Neural cell (in vitro differentiated cells): ENCODE data around the gene MACIR.

Source experiments
- CTCF ChIP-seq: fragments of 450-650 bp; IDR thresholded peaks from 2 replicates; pipeline ENCODE4 v1.5.1; 2014; ENCODE audit warnings: antibody characterized with exemption, mild to moderate bottlenecking, moderate library complexity; ENCODE audit not compliant: poor library complexity, severe bottlenecking
- EP300 ChIP-seq: fragments of 450-650 bp; conservative IDR thresholded peaks from 2 replicates; pipeline ENCODE4 v1.6.1; 2014; ENCODE audit warnings: antibody characterized with exemption, mild to moderate bottlenecking, moderate library complexity; ENCODE audit not compliant: poor library complexity, severe bottlenecking
- EZH2 ChIP-seq: fragments of 200-600, 300-800 bp; shearing (Covaris generic), sonication (generic); IDR thresholded peaks from 2 replicates; pipeline ENCODE4 v1.6.1; 2014; ENCODE audit warnings: antibody characterized with exemption, low read length, borderline replicate concordance, mild to moderate bottlenecking; ENCODE audit not compliant: insufficient read depth, poor library complexity, severe bottlenecking
- POLR2AphosphoS5 ChIP-seq: IDR thresholded peaks from 2 replicates; pipeline ENCODE4 v1.6.1; 2012

DNA sequence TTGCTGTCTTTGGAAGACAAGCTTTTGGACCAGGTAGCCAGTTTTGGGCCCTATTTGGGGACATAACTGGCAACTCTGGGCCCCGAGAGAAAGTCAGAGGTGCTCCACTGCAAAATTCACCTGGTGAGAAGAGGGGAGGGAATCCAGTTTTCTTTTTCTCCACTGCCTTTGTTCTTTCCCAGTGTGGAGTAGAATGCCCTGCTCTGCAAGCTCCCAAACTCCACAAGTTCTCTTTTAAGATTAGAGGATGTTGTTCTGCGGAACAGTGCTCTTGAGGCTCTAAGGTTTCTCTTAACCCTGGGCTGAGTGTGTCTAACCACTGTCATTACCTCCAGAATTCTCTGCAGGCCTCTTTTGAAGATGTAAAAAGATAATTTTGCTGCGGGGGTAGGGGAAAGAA, 25.3 kb downstream of the MACIR start:
- TF ChIP-seq CTCF (no peak), EP300 (no peak), POLR2AphosphoS5 (no peak), EZH2 (no peak)
